SJCRH30 (cell line): ENCODE data around the gene KRTAP1-4. TPM values are rescaled to one million over a fixed set of nuclear protein-coding genes. Genes with fewer than 3 reads are reported as not detected.
"Not testable (repeated sequence)": the region's sequence is repeated elsewhere in the genome, so short reads cannot be mapped to it uniquely, and the experiment has no call there.

Experiments used
- DNase-seq, 2 experiments: peaks; one replicate each; pipeline ENCODE4 v3.0.0-alpha.2; 2015 to 2020
- H3K27ac ChIP-seq: fragments of 250-450 bp; sonication (Bioruptor Pico); 2 replicates; pipeline ENCODE4 v1.5.1; 2020; ENCODE audit warnings: mild to moderate bottlenecking, moderate library complexity
- H3K27me3 ChIP-seq: fragments of 250-450 bp; sonication (Bioruptor Pico); 2 replicates; pipeline ENCODE4 v1.5.1; 2020; ENCODE audit warnings: mild to moderate bottlenecking, moderate library complexity
- H3K36me3 ChIP-seq: fragments of 250-450 bp; sonication (Bioruptor Pico); 2 replicates; pipeline ENCODE4 v1.5.1; 2020; ENCODE audit warnings: mild to moderate bottlenecking, moderate library complexity
- H3K4me1 ChIP-seq: fragments of 250-450 bp; sonication (Bioruptor Pico); 2 replicates; pipeline ENCODE4 v1.5.1; 2020; ENCODE audit warnings: mild to moderate bottlenecking, moderate library complexity
- H3K4me3 ChIP-seq: fragments of 250-450 bp; sonication (Bioruptor Pico); 2 replicates; pipeline ENCODE4 v1.5.1; 2020; ENCODE audit warnings: mild to moderate bottlenecking, moderate library complexity
- H3K9me3 ChIP-seq: fragments of 250-450 bp; sonication (Bioruptor Pico); replicated peaks from 2 replicates; pipeline ENCODE4 v1.5.1; 2020; ENCODE audit warnings: mild to moderate bottlenecking, moderate library complexity
- total RNA-seq: library from RNA; depleted of rRNA; stranded (reverse); fragments of >200 nt; shearing (Covaris generic); gene quantifications from 2 replicates; pipeline ENCODE4 v1.2.3, GENCODE V29; 2014

Gene KRTAP1-4
- total RNA-seq, 1 experiment from 2014 or later, result not detected

- no peak for DNase-seq
- Histone ChIP-seq H3K4me1 (peaks cover 42% of the 10 kb centered on the region), H3K27me3 (no peaks in the 10 kb centered on the region), H3K27ac (no peak overlapping the region), H3K36me3 (no peaks in the 10 kb centered on the region), H3K4me3 (no peak overlapping the region), H3K9me3 (peaks cover 6% of the 10 kb centered on the region; the same call in 1 of the 2 replicates)
Observed at GRCh38 chr17:41058741-41059140, 28.7 kb upstream of the KRTAP1-4 start.

GRCh38 chr17:41057547-41057946 is 27.6 kb upstream of the KRTAP1-4 start:
- no peak overlapping the region for H3K4me3 ChIP-seq
- no peak overlapping the region for H3K27ac ChIP-seq
- no peaks in the 10 kb centered on the region for H3K36me3 ChIP-seq
- H3K27me3 ChIP-seq, result no peaks in the 10 kb centered on the region
- DNase-seq, result no peak
- peaks cover 6% of the 10 kb centered on the region; the same call in 1 of the 2 replicates for H3K9me3 ChIP-seq
- H3K4me1 ChIP-seq, result peaks cover 36% of the 10 kb centered on the region

GRCh38 chr17:41055130-41055529 is 25.1 kb upstream of the KRTAP1-4 start, which contains the start of gene KRTAP2-2:
Gene KRTAP2-2 (minus strand): TSS chr17:41055230. CDS start chr17:41055211, 19 bp downstream.
- H3K4me3 ChIP-seq, H3K36me3 ChIP-seq, H3K9me3 ChIP-seq, H3K27ac ChIP-seq, DNase-seq, H3K27me3 ChIP-seq: not testable (repeated sequence)
- H3K4me1 ChIP-seq, result peaks cover 14% of the 10 kb centered on the region

DNA sequence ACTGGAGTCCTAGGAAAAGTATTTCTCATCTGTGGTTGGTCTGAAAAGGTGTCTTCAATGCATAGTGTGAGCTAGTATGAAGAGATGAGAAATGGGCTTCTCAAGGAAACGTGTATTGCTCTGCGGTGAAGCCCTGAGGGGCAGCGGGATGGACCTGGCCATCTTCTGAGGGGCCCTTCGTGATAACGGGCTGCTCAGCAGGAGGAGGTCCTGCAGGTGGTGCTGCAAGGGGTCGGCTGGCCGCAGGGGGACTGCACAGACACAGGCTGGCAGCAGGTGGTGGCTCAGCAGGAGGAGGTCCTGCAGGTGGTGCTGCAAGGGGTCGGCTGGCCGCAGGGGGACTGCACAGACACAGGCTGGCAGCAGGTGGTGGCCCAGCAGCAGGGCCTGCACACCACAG is 24.6 kb upstream of the KRTAP1-4 start:
- H3K4me1 ChIP-seq, result peaks cover 11% of the 10 kb centered on the region
- not testable (repeated sequence) for DNase-seq, H3K36me3 ChIP-seq, H3K4me3 ChIP-seq, H3K27me3 ChIP-seq, H3K27ac ChIP-seq, H3K9me3 ChIP-seq

DNA sequence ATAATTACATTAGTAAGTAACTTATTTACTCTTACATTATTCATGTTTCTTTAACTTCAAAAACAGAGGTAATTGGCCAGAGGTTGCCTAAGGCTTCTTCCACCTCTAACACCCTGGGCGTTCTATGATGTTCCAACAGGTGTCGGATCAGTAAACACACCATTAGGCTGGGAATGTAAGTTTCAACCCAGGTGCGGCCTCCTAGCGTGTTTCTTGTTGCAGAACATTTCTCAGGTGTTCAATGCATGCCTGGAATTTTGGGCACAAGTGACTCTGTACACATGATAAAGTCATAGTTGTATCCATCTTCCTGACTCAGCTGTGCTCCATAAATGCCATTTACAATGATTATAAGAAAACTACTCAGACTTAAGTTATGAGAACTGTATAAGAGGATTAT is 24.0 kb upstream of the KRTAP1-4 start:
- H3K27ac ChIP-seq, result no peak overlapping the region
- no peak for DNase-seq
- H3K36me3 ChIP-seq, result no peaks in the 10 kb centered on the region
- H3K4me1 ChIP-seq, result peaks cover 9% of the 10 kb centered on the region
- peaks cover 6% of the 10 kb centered on the region; the same call in 1 of the 2 replicates for H3K9me3 ChIP-seq
- H3K4me3 ChIP-seq, result no peak overlapping the region
- no peaks in the 10 kb centered on the region for H3K27me3 ChIP-seq

DNA sequence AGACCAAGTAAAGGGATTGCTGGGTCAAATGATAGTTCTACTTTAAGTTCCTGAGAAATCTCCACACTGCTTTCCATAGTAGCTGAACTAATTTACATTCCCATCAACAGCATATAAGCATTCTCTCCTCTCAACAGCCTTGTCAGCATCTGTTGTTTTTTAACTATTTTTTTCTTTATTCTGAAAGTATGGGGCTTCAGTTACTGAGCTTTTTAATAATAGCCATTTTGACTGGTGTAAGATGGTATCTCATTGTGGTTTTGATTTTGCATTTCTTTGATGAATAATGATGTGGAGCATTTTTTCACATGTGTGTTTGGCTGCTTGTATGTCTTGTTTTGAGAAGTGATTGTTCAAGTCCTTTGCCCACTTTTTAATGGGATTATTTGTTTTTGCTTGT is 22.6 kb upstream of the KRTAP1-4 start:
- peaks cover 3% of the 10 kb centered on the region; the same call in 1 of the 2 replicates for H3K9me3 ChIP-seq
- H3K27me3 ChIP-seq, result no peaks in the 10 kb centered on the region
- peaks cover 6% of the 10 kb centered on the region for H3K4me1 ChIP-seq
- no peaks in the 10 kb centered on the region for H3K36me3 ChIP-seq
- DNase-seq, result no peak
- H3K4me3 ChIP-seq, result no peak overlapping the region
- H3K27ac ChIP-seq, result no peak overlapping the region

DNA sequence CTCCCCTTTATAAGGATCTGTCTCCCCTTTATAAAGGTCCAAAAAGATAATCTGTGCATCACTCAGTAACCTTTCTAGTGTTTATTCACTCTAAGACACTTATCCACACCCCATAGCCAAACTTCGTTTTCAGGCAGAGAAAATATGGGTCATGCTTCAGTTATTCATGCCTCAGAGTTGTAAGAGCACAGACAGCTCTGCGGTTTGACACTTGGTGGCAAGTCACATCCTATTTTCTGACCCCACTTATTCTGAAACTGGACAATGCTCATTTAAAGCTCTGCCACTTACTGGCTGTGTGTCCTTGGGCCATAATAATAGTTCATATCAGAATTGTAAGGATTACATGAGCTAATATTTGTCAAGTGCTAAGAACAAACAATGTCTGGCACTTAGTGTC is 19.1 kb upstream of the KRTAP1-4 start:
- no peak overlapping the region for H3K4me3 ChIP-seq
- no peak overlapping the region for H3K27ac ChIP-seq
- no peaks in the 10 kb centered on the region for H3K27me3 ChIP-seq
- H3K9me3 ChIP-seq, result no peaks in the 10 kb centered on the region
- peaks cover 3% of the 10 kb centered on the region for H3K4me1 ChIP-seq
- no peak for DNase-seq
- no peaks in the 10 kb centered on the region for H3K36me3 ChIP-seq

- Histone ChIP-seq H3K9me3 (no peaks in the 10 kb centered on the region), H3K4me3 (no peak overlapping the region), H3K36me3 (no peaks in the 10 kb centered on the region), H3K4me1 (peaks cover 3% of the 10 kb centered on the region), H3K27me3 (no peaks in the 10 kb centered on the region), H3K27ac (no peak overlapping the region)
- no peak for DNase-seq
Observed at GRCh38 chr17:41048441-41048840, 18.4 kb upstream of the KRTAP1-4 start.

- H3K27ac ChIP-seq, H3K36me3 ChIP-seq, H3K27me3 ChIP-seq, H3K9me3 ChIP-seq, H3K4me3 ChIP-seq, H3K4me1 ChIP-seq, DNase-seq: not testable (repeated sequence)
Observed at GRCh38 chr17:41046735-41047465, 16.9 kb upstream of the KRTAP1-4 start, which contains the start of gene KRTAP2-1. Gene KRTAP2-1 (minus strand): TSS chr17:41047316. CDS start chr17:41047267, 49 bp downstream.

GRCh38 chr17:41042953-41043352 is 13.0 kb upstream of the KRTAP1-4 start:
- peaks cover 7% of the 10 kb centered on the region; the same call in 1 of the 2 replicates for H3K9me3 ChIP-seq
- no peaks in the 10 kb centered on the region for H3K36me3 ChIP-seq
- DNase-seq, result no peak

GRCh38 chr17:41040783-41041571 is 11.0 kb upstream of the KRTAP1-4 start, which contains the start of gene KRTAP1-1:
Gene KRTAP1-1 (minus strand): TSS chr17:41041450. CDS start chr17:41041397, 53 bp downstream.
- not testable (repeated sequence) for H3K4me1 ChIP-seq, H3K9me3 ChIP-seq
- peak; percentile 18 to 25 for DNase-seq

More at GRCh38 chr17:41042953-41043352, 13.0 kb upstream of the KRTAP1-4 start:
- Histone ChIP-seq H3K4me3 (no peak overlapping the region), H3K27ac (no peak overlapping the region), H3K4me1 (no peaks in the 10 kb centered on the region; the same call in 1 of the 2 replicates), H3K27me3 (no peaks in the 10 kb centered on the region)

DNA sequence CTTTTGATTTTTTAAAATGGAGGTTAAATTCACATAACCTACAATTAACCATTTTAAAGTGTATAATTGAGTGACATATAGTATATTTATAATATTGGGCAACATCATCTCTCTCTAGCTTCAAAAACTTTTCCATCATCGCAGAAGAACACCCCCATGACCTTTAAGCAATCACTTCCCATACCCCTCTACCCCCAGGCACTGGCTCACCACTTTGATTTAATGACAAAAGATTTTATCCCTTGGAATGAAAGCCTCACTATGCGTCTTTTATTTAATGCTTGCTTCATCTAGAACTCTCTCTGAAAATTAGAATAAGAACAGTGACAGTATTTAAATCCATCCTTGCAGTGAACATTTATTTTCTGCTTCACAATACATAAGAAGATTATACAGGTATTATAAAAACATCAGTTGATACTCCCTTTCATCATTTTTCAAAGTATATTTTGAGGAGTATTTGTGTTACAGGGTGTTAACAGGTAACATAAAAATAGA is 7.9 kb upstream of the KRTAP1-4 start:
- Histone ChIP-seq H3K4me1 (no peaks in the 10 kb centered on the region; the same call in 1 of the 2 replicates), H3K36me3 (no peaks in the 10 kb centered on the region), H3K27ac (no peak overlapping the region), H3K9me3 (peaks cover 2% of the 10 kb centered on the region; the same call in 1 of the 2 replicates), H3K27me3 (no peaks in the 10 kb centered on the region), H3K4me3 (no peak overlapping the region)
- no peak for DNase-seq

More at GRCh38 chr17:41040783-41041571, 11.0 kb upstream of the KRTAP1-4 start, which contains the start of gene KRTAP1-1:
- H3K36me3 ChIP-seq, H3K27ac ChIP-seq, H3K4me3 ChIP-seq, H3K27me3 ChIP-seq: not testable (repeated sequence)

DNA sequence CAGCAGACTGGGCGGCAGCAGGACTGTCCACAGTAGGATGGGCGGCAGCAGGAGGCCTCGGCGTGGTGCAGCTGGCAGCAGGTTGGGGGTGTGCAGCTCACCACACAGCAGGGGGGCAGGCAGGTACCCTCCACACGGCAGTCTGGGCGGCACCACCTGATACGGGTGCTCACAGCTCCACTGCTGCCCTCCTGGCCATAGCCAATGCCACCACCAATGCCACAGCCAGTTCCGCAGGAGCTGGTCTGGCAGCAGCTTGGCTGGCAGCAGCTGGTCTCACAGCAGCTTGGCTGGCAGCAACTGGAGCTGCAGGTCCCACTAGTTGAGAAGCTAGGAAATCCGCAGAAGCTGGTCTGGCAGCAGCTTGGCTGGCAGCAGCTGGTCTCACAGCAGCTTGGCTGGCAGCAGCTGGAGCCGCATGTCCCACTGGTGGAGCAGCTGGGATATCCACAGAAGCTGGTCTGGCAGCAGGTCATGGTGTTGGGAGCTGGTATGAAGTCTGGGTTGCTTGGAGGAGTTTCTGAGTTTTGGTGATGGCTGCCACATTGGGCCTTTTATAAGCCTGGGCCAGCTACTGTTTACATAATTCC is 4.4 kb upstream of the KRTAP1-4 start, which contains the start of gene KRTAP1-3:
TSS of gene KRTAP1-3 (minus strand) at position 529 of the 590 bp plus-strand sequence. CDS start at position 476, 53 bp downstream.
- not testable (repeated sequence) for H3K27me3 ChIP-seq, H3K4me1 ChIP-seq, H3K36me3 ChIP-seq, H3K27ac ChIP-seq, H3K9me3 ChIP-seq, H3K4me3 ChIP-seq
- peak; percentile 25 to 32 for DNase-seq

DNA sequence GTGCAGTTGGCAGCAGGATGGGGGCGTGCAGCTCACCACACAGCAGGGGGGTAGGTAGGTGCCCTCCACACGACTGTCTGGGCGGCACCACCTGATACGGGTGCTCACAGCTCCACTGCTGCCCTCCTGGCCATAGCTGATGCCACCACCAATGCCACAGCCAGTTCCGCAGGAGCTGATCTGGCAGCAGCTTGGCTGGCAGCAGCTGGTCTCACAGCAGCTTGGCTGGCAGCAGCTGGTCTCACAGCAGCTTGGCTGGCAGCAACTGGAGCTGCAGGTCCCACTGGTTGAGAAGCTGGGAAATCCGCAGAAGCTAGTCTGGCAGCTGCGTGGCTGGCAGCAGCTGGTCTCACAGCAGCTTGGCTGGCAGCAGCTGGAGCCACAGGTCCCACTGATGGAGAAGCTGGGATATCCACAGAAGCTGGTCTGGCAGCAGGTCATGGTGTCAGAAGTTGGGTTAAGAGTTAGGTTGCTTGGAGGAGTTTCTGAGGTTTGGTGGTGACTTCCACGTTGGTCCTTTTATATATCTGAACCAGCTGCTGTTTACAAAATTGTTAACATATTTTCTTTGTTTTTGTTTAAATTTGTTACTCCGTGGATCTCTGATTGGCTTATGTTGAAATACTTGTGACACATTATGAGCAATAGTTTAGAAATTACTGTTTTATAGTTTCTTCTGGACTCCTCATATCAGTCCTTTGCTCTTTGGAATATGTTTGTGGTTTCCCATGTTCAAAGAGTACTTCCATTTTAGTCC is 3.1 kb downstream of the KRTAP1-4 start, which contains the start of gene KRTAP1-5:
TSS of gene KRTAP1-5 (minus strand) at position 494 of the 757 bp plus-strand sequence. CDS start at position 441, 53 bp downstream.
- Histone ChIP-seq H3K36me3 (no peaks in the 10 kb centered on the region), H3K4me1 (no peaks in the 10 kb centered on the region), H3K27me3 (no peaks in the 10 kb centered on the region), H3K4me3 (no peak within 1 kb of the TSS), H3K27ac (no peak within 1 kb of the TSS), H3K9me3 (0 out of 2 replicates have a peak, but pooled peaks cover 5% of the 10 kb centered on the region)
- peak; percentile 24 to 36 for DNase-seq
